ENCODE results near the gene DPYSL5.

GRCh38 chr2:26880910-26881435 lies 33.0 kb downstream of the DPYSL5 start:
- no peak for TF ChIP-seq EZH2 (IDR thresholded peaks at IDR 0.05; ENCODE audit: borderline replicate concordance, low read depth, low read length, severe bottlenecking)
- TF ChIP-seq CTCF (IDR thresholded peaks at IDR 0.05; ENCODE audit: borderline replicate concordance, extremely low read depth, low read length, poor library complexity, severe bottlenecking): no peak

Measured in DND-41 (cell line).